Karpas-422 (cell line): ENCODE results near the gene DIP2B. TPM values are rescaled to one million over a fixed set of nuclear protein-coding genes. Genes with fewer than 3 reads are reported as not detected.

ENCODE experiments used
- DNase-seq: peaks from one replicate; pipeline ENCODE4 v3.0.0-alpha.2; 2015
- H2AFZ ChIP-seq: fragments of 200-600 bp; sonication (generic); 2 replicates; pipeline ENCODE4 v1.6.1; 2014; ENCODE audit warnings: antibody characterized with exemption, low read length, mixed read lengths
- H3K27ac ChIP-seq: fragments of 200-600 bp; sonication (generic); 2 replicates; pipeline ENCODE4 v1.5.1; 2014; ENCODE audit warnings: mild to moderate bottlenecking, low read length, moderate library complexity
- H3K27me3 ChIP-seq: fragments of 200-600 bp; sonication (generic); 2 replicates; pipeline ENCODE4 v1.6.1; 2014; ENCODE audit warnings: low read length, mixed read lengths
- H3K36me3 ChIP-seq: fragments of 200-600 bp; sonication (generic); 2 replicates; pipeline ENCODE4 v1.6.1; 2014; ENCODE audit warnings: low read length, mixed read lengths; ENCODE audit not compliant: insufficient read depth
- H3K4me1 ChIP-seq: fragments of 200-600 bp; sonication (generic); 2 replicates; pipeline ENCODE4 v1.6.1; 2014; ENCODE audit warnings: mild to moderate bottlenecking, low read length, mixed read lengths
- H3K4me2 ChIP-seq: fragments of 200-600 bp; sonication (generic); 2 replicates; pipeline ENCODE4 v1.6.1; 2014; ENCODE audit warnings: low read length, low read depth, mild to moderate bottlenecking; ENCODE audit not compliant: poor library complexity, severe bottlenecking
- H3K4me3 ChIP-seq: fragments of 200-600 bp; sonication (generic); 2 replicates; pipeline ENCODE4 v1.5.1; 2014; ENCODE audit warnings: mild to moderate bottlenecking, antibody characterized with exemption, low read length, mixed read lengths
- H3K79me2 ChIP-seq: fragments of 200-600 bp; sonication (generic); 2 replicates; pipeline ENCODE4 v1.6.1; 2014; ENCODE audit warnings: mild to moderate bottlenecking, low read length, mixed read lengths
- H3K9ac ChIP-seq: fragments of 200-600 bp; sonication (generic); 2 replicates; pipeline ENCODE4 v1.6.0; 2014; ENCODE audit warnings: low read length
- H3K9me2 ChIP-seq: fragments of 200-600 bp; sonication (generic), shearing (Covaris generic); replicated peaks from 2 replicates; pipeline ENCODE4 v1.6.0; 2014; ENCODE audit warnings: mild to moderate bottlenecking, low read length, moderate library complexity; ENCODE audit not compliant: insufficient read depth
- H3K9me3 ChIP-seq: fragments of 300-700, 200-600 bp; sonication (generic); 2 replicates; pipeline ENCODE4 v1.6.1; 2014; ENCODE audit warnings: low read length, mixed read lengths
- H4K20me1 ChIP-seq: fragments of 200-600 bp; sonication (generic); 2 replicates; pipeline ENCODE4 v1.6.1; 2014; ENCODE audit warnings: mild to moderate bottlenecking, antibody characterized with exemption, low read length, low read depth; ENCODE audit not compliant: insufficient read depth
- total RNA-seq: library from RNA; depleted of rRNA; stranded (reverse); fragments of >200 nt; shearing (Covaris generic); gene quantifications from 2 replicates; pipeline ENCODE4 v1.2.3, GENCODE V29; 2014; ENCODE audit warnings: low replicate concordance

Gene DIP2B
- total RNA-seq, 1 experiment from 2014 or later = 37.5 TPM

GRCh38 chr12:50776749-50777728, 272.3 kb downstream of the DIP2B start:
- H3K4me3 ChIP-seq = no peak overlapping the region
- peaks cover 79% of the 10 kb centered on the region for H3K79me2 ChIP-seq
- no peak overlapping the region for H3K4me2 ChIP-seq
- DNase-seq = no peak
- H2AFZ ChIP-seq = no peak overlapping the region
- no peaks in the 10 kb centered on the region for H3K4me1 ChIP-seq
- no peaks in the 10 kb centered on the region for H3K9me2 ChIP-seq
- peaks cover 7% of the 10 kb centered on the region; the same call in 1 of the 2 replicates for H3K36me3 ChIP-seq
- no peak overlapping the region for H3K9ac ChIP-seq
- no peaks in the 10 kb centered on the region for H3K9me3 ChIP-seq
- H3K27ac ChIP-seq = no peak overlapping the region
- H3K27me3 ChIP-seq = no peaks in the 10 kb centered on the region
- H4K20me1 ChIP-seq = no peaks in the 10 kb centered on the region

GRCh38 chr12:50778663-50779590, 274.1 kb downstream of the DIP2B start:
- Histone ChIP-seq H3K79me2 (peaks cover 63% of the 10 kb centered on the region), H2AFZ (no peak overlapping the region), H3K4me3 (no peak overlapping the region), H3K27ac (no peak overlapping the region), H3K9me3 (no peaks in the 10 kb centered on the region), H3K4me2 (no peak overlapping the region), H3K27me3 (no peaks in the 10 kb centered on the region), H3K9me2 (no peaks in the 10 kb centered on the region), H3K36me3 (peaks cover 7% of the 10 kb centered on the region; the same call in 1 of the 2 replicates), H3K9ac (no peak overlapping the region), H4K20me1 (no peaks in the 10 kb centered on the region), H3K4me1 (no peaks in the 10 kb centered on the region)
- DNase-seq = no peak

GRCh38 chr12:50780013-50780412, 275.2 kb downstream of the DIP2B start:
- no peak overlapping the region for H3K4me2 ChIP-seq
- H3K27me3 ChIP-seq = no peaks in the 10 kb centered on the region
- no peaks in the 10 kb centered on the region for H3K9me3 ChIP-seq
- no peak for DNase-seq
- H3K27ac ChIP-seq = no peak overlapping the region
- no peaks in the 10 kb centered on the region for H4K20me1 ChIP-seq
- H3K79me2 ChIP-seq = peaks cover 57% of the 10 kb centered on the region
- H3K9me2 ChIP-seq = no peaks in the 10 kb centered on the region
- no peak overlapping the region for H3K4me3 ChIP-seq
- H3K9ac ChIP-seq = no peak overlapping the region
- H3K4me1 ChIP-seq = no peaks in the 10 kb centered on the region
- peaks cover 7% of the 10 kb centered on the region; the same call in 1 of the 2 replicates for H3K36me3 ChIP-seq
- H2AFZ ChIP-seq = no peak overlapping the region

GRCh38 chr12:50784501-50784900, 279.7 kb downstream of the DIP2B start:
- Histone ChIP-seq H3K4me1 (no peaks in the 10 kb centered on the region), H3K27me3 (no peaks in the 10 kb centered on the region), H4K20me1 (no peaks in the 10 kb centered on the region), H3K9me2 (no peaks in the 10 kb centered on the region), H3K9ac (no peak overlapping the region), H3K4me2 (no peak overlapping the region), H3K79me2 (peaks cover 54% of the 10 kb centered on the region), H3K36me3 (peaks cover 21% of the 10 kb centered on the region), H3K9me3 (no peaks in the 10 kb centered on the region; the same call in 1 of the 2 replicates), H3K4me3 (no peak overlapping the region), H2AFZ (no peak overlapping the region), H3K27ac (no peak overlapping the region)
- DNase-seq = no peak

- Histone ChIP-seq H2AFZ (no peak overlapping the region), H4K20me1 (no peaks in the 10 kb centered on the region), H3K4me2 (no peak overlapping the region), H3K4me1 (no peaks in the 10 kb centered on the region), H3K9me3 (no peaks in the 10 kb centered on the region; the same call in 1 of the 2 replicates), H3K27me3 (no peaks in the 10 kb centered on the region), H3K79me2 (peaks cover 56% of the 10 kb centered on the region), H3K36me3 (peaks cover 21% of the 10 kb centered on the region), H3K9ac (no peak overlapping the region), H3K27ac (no peak overlapping the region), H3K4me3 (no peak overlapping the region), H3K9me2 (no peaks in the 10 kb centered on the region)
- no peak for DNase-seq
These were observed 280.7 kb downstream of the DIP2B start for GRCh38 chr12:50785406-50786001.

GRCh38 chr12:50786498-50787231, 281.9 kb downstream of the DIP2B start:
- no peak overlapping the region for H3K4me3 ChIP-seq
- no peaks in the 10 kb centered on the region for H4K20me1 ChIP-seq
- H3K79me2 ChIP-seq = peaks cover 67% of the 10 kb centered on the region
- no peak overlapping the region for H3K4me2 ChIP-seq
- no peak overlapping the region for H2AFZ ChIP-seq
- no peak overlapping the region for H3K9ac ChIP-seq
- no peaks in the 10 kb centered on the region for H3K4me1 ChIP-seq
- no peak overlapping the region for H3K27ac ChIP-seq
- H3K9me2 ChIP-seq = no peaks in the 10 kb centered on the region
- no peaks in the 10 kb centered on the region for H3K27me3 ChIP-seq
- peaks cover 16% of the 10 kb centered on the region for H3K36me3 ChIP-seq
- no peaks in the 10 kb centered on the region; the same call in 1 of the 2 replicates for H3K9me3 ChIP-seq
- DNase-seq = no peak

GRCh38 chr12:50787618-50788017, 282.8 kb downstream of the DIP2B start:
- H3K27ac ChIP-seq = no peak overlapping the region
- H3K4me1 ChIP-seq = no peaks in the 10 kb centered on the region
- H3K9me3 ChIP-seq = no peaks in the 10 kb centered on the region; the same call in 1 of the 2 replicates
- H3K4me2 ChIP-seq = no peak overlapping the region
- H3K79me2 ChIP-seq = peaks cover 75% of the 10 kb centered on the region
- no peaks in the 10 kb centered on the region for H4K20me1 ChIP-seq
- no peak overlapping the region for H2AFZ ChIP-seq
- H3K9me2 ChIP-seq = no peaks in the 10 kb centered on the region
- H3K36me3 ChIP-seq = peaks cover 14% of the 10 kb centered on the region
- no peak for DNase-seq
- H3K4me3 ChIP-seq = no peak overlapping the region
- no peak overlapping the region for H3K9ac ChIP-seq
- H3K27me3 ChIP-seq = no peaks in the 10 kb centered on the region
